ENCODE data around the gene GLP2R. TPM values are rescaled to one million over a fixed set of nuclear protein-coding genes. Genes with fewer than 3 reads are reported as not detected.

Gene GLP2R
- total RNA-seq, 3 donors from 2014 or later: 2.0 to 4.2 (median 3.7) TPM

DNA sequence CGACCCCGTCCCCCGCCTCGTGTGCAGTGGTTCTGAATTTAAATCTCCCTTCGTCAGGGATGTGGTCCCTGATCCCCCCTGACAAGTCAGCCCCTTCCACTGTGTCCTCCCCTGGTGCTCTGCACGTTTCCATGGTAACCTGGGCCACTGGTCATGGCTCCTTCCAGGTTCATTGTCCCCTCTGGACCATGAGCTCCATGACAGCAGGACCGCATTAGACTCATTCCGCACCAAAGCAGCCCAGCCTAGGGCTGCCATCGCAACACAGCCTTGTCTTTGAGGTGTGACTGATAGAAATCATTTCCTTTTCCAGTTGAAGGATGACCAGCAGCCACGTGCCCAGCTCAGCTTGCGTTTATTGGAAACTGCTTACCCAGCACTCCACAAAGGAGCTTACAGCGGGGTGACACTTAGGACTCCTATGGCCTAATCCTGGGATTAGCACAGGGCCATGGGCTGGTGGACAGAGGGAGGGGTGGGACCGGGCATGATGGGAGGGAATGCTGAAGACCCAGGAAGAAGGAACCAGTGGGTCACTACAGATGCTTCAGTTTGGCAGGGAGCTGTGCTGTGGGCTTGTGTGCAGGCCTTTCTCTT lies 71.7 kb downstream of the GLP2R start:
- TF ChIP-seq POLR2A (IDR thresholded peaks at IDR 0.05) (no peak), CTCF (IDR thresholded peaks at IDR 0.05) (no peak)

DNA sequence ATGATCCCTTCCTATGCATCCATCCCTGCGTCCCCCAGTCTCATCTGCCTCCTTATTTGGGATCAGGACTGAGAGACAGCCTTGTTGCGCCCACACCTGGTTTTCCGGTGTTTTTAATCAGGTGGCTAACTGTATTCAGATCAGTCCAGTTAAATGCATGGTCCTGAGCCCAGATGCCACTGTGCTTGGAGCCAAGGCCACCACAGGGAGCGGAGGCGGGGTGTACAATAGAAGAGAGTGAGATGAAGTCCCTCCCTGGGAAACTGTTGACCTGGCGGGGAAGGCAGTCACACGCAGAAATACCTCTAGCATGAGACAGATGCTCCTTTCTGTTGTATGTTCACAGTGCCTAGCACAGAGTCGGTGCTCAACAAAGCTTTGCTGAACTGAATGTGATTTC lies 73.1 kb downstream of the GLP2R start:
- H3K4me3 ChIP-seq: no peak overlapping the region
- peak overlapping the region; percentile 74 to 88 for H3K27ac ChIP-seq
- peaks cover 0 to 6% of the 10 kb centered on the region in 2 donors for H3K9me3 ChIP-seq
- no peaks in the 10 kb centered on the region for H3K27me3 ChIP-seq
- no peak for DNase-seq (ENCODE audit: low spot score in 2 of 2)
- no peaks in the 10 kb centered on the region for H3K36me3 ChIP-seq
- intact Hi-C loops (cut with DNase I; ENCODE audit: low total_unique reads): no loop called here
- no peaks in the 10 kb centered on the region for H3K4me1 ChIP-seq
- TF ChIP-seq POLR2AphosphoS5 (IDR thresholded peaks at IDR 0.05) (no peak), POLR2A (IDR thresholded peaks at IDR 0.05) (no peak), CTCF (IDR thresholded peaks at IDR 0.05) (no peak)

More for the DNA sequence above, 71.7 kb downstream of the GLP2R start:
- H3K4me3 ChIP-seq: no peak overlapping the region
- no peaks in the 10 kb centered on the region for H3K4me1 ChIP-seq
- intact Hi-C loops (cut with DNase I; ENCODE audit: low total_unique reads): no loop called here
- peaks cover 0 to 6% of the 10 kb centered on the region in 2 donors for H3K9me3 ChIP-seq
- H3K36me3 ChIP-seq: no peaks in the 10 kb centered on the region
- DNase-seq (ENCODE audit: low spot score in 2 of 2): no peak
- H3K27me3 ChIP-seq: no peaks in the 10 kb centered on the region
- H3K27ac ChIP-seq: no peak overlapping the region

- no peak for TF ChIP-seq CTCF (IDR thresholded peaks at IDR 0.05)
- TF ChIP-seq POLR2AphosphoS5 (IDR thresholded peaks at IDR 0.05): peak in 2 of 3 donors; percentile 39 to 74
- no peak for TF ChIP-seq POLR2A (IDR thresholded peaks at IDR 0.05)
- intact Hi-C loops (cut with DNase I; ENCODE audit: low total_unique reads): no loop called here
- Histone ChIP-seq H3K27me3 (no peaks in the 10 kb centered on the region), H3K36me3 (no peaks in the 10 kb centered on the region), H3K9me3 (peaks cover 0 to 4% of the 10 kb centered on the region in 2 donors), H3K27ac (peak overlapping the region; percentile 74 to 88), H3K4me1 (no peaks in the 10 kb centered on the region), H3K4me3 (no peak overlapping the region)
- peak in 1 of 2 donors; percentile 42 for DNase-seq (ENCODE audit: low spot score in 2 of 2)
Observed at GRCh38 chr17:9899280-9900043, 73.7 kb downstream of the GLP2R start.

DNA sequence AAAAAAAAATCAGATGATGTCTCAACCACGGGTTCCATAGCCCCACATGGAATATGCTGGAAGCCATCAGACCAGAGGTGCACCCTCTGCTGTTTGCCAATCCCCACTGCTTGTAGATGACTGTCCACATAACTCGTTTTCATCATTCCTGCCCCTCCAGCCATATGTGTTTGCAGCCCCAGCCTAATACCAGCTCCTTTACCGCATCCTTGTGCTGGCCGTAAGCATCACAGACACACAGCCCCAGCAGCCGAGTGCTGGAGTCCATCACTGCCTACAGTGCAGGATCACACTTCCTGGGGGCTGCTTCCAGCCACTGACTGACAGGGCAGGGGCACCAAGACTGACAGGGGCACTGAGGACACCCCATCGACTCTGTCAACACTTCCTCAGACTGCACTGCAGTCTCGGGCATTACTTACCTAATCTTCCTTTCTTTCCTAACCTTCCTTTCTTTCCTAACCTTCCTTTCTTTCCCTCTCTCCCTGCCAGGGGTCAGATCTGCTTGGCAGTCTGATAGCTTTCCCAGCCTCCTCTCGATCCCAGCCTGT lies 74.4 kb downstream of the GLP2R start:
- TF ChIP-seq CTCF (IDR thresholded peaks at IDR 0.05): no peak
- no peak for TF ChIP-seq POLR2A (IDR thresholded peaks at IDR 0.05)
- no peak for TF ChIP-seq POLR2AphosphoS5 (IDR thresholded peaks at IDR 0.05)
- no peaks in the 10 kb centered on the region for H3K4me1 ChIP-seq
- no peak for DNase-seq (ENCODE audit: low spot score in 2 of 2)
- H3K27ac ChIP-seq: peak overlapping the region; percentile 74 to 88
- intact Hi-C loops (cut with DNase I; ENCODE audit: low total_unique reads): no loop called here
- H3K9me3 ChIP-seq: no peaks in the 10 kb centered on the region
- H3K4me3 ChIP-seq: no peak overlapping the region
- H3K27me3 ChIP-seq: no peaks in the 10 kb centered on the region
- no peaks in the 10 kb centered on the region for H3K36me3 ChIP-seq

GRCh38 chr17:9900784-9901183 lies 75.1 kb downstream of the GLP2R start:
- DNase-seq (ENCODE audit: low spot score in 2 of 2): no peak

More at GRCh38 chr17:9900784-9901183, 75.1 kb downstream of the GLP2R start:
- H3K4me3 ChIP-seq: no peak overlapping the region
- H3K4me1 ChIP-seq: no peaks in the 10 kb centered on the region
- H3K27me3 ChIP-seq: no peaks in the 10 kb centered on the region
- intact Hi-C loops (cut with DNase I; ENCODE audit: low total_unique reads): no loop called here
- H3K36me3 ChIP-seq: no peaks in the 10 kb centered on the region
- H3K9me3 ChIP-seq: no peaks in the 10 kb centered on the region
- peak overlapping the region; percentile 74 to 88 for H3K27ac ChIP-seq
- TF ChIP-seq POLR2AphosphoS5 (IDR thresholded peaks at IDR 0.05) (peak in 1 of 3 donors; percentile 59), CTCF (IDR thresholded peaks at IDR 0.05) (no peak), POLR2A (IDR thresholded peaks at IDR 0.05) (no peak)
